Forelimb muscle (tissue), 1 donor: ENCODE results near the gene MCUB. TPM values are rescaled to one million over a fixed set of nuclear protein-coding genes. Genes with fewer than 3 reads are reported as not detected.
"Not testable (repeated sequence)": the region's sequence is repeated elsewhere in the genome, so short reads cannot be mapped to it uniquely, and the experiment has no call there.

ENCODE experiments used
- DNase-seq: peaks from one replicate; pipeline ENCODE4 v3.0.0-alpha.2; 2013; ENCODE audit warnings: low read depth
- polyA plus RNA-seq: library from polyadenylated mRNA; unstranded; fragments of 120-200 nt; gene quantifications from one replicate; pipeline ENCODE4 v1.2.1, GENCODE V29; 2013; ENCODE audit not compliant: insufficient read length

Gene MCUB
- 10.6 TPM for polyA plus RNA-seq

GRCh38 chr4:109559983-109560686, at the start of gene MCUB:
MCUB (plus strand) TSS chr4:109560246; CDS start chr4:109560338, 92 bp downstream.
- peak; percentile 70 for DNase-seq

GRCh38 chr4:109510687-109511086, 49.4 kb upstream of the MCUB start:
- no peak for DNase-seq

- no peak for DNase-seq
Observed at GRCh38 chr4:109511414-109511813, 48.6 kb upstream of the MCUB start.

GRCh38 chr4:109513368-109513767, 46.7 kb upstream of the MCUB start:
- not testable (repeated sequence) for DNase-seq

- no peak for DNase-seq
Observed at GRCh38 chr4:109532182-109532581, 27.9 kb upstream of the MCUB start.

- no peak for DNase-seq
Observed at GRCh38 chr4:109545401-109545800, 14.6 kb upstream of the MCUB start.

- DNase-seq, result no peak
Observed at GRCh38 chr4:109547394-109547793, 12.7 kb upstream of the MCUB start.

- DNase-seq, result no peak
Observed at GRCh38 chr4:109548655-109549054, 11.4 kb upstream of the MCUB start.

- no peak for DNase-seq
Observed at GRCh38 chr4:109552237-109552636, 7.8 kb upstream of the MCUB start.

- no peak for DNase-seq
Observed at GRCh38 chr4:109553130-109553529, 6.9 kb upstream of the MCUB start.

- DNase-seq, result no peak
Observed at GRCh38 chr4:109554971-109555370, 5.1 kb upstream of the MCUB start.

- DNase-seq, result no peak
Observed at GRCh38 chr4:109557433-109557832, 2.6 kb upstream of the MCUB start.

GRCh38 chr4:109558095-109558494, 2.0 kb upstream of the MCUB start:
- not testable (repeated sequence) for DNase-seq

- no peak for DNase-seq
Observed at GRCh38 chr4:109559625-109559982, 442 bp upstream of the MCUB start.

- DNase-seq, result peak; percentile 44
Observed at GRCh38 chr4:109560687-109561461, 828 bp downstream of the MCUB start.

GRCh38 chr4:109562457-109563239, 2.6 kb downstream of the MCUB start:
- no peak for DNase-seq

- no peak for DNase-seq
Observed at GRCh38 chr4:109571494-109571893, 11.4 kb downstream of the MCUB start.

GRCh38 chr4:109572154-109572553, 12.1 kb downstream of the MCUB start:
- DNase-seq, result no peak

- DNase-seq, result no peak
Observed at GRCh38 chr4:109574443-109574850, 14.4 kb downstream of the MCUB start.

GRCh38 chr4:109574931-109575804, 15.1 kb downstream of the MCUB start:
- no peak for DNase-seq

- DNase-seq, result no peak
Observed at GRCh38 chr4:109576462-109576861, 16.4 kb downstream of the MCUB start.
